ES-I3 (cell line): Measurements from ENCODE around the gene RAB11FIP4.

Source experiments
- H3K36me3 ChIP-seq: 2 replicates; pipeline ENCODE4 v1.6.1; 2013; ENCODE audit warnings: mild to moderate bottlenecking, low read length, control low read depth, moderate library complexity; ENCODE audit not compliant: insufficient read depth
- H3K4me1 ChIP-seq: 2 replicates; pipeline ENCODE4 v1.6.1; 2013; ENCODE audit warnings: mild to moderate bottlenecking, control low read depth, low read length; ENCODE audit not compliant: insufficient read depth
- H3K9ac ChIP-seq: 2 replicates; pipeline ENCODE4 v1.6.1; 2013; ENCODE audit warnings: low read depth, mild to moderate bottlenecking, low read length, moderate library complexity
- H3K9me3 ChIP-seq: 2 replicates; pipeline ENCODE4 v1.6.1; 2013; ENCODE audit warnings: mild to moderate bottlenecking, low read length, moderate library complexity; ENCODE audit not compliant: control insufficient read depth, insufficient read depth

Gene RAB11FIP4

DNA sequence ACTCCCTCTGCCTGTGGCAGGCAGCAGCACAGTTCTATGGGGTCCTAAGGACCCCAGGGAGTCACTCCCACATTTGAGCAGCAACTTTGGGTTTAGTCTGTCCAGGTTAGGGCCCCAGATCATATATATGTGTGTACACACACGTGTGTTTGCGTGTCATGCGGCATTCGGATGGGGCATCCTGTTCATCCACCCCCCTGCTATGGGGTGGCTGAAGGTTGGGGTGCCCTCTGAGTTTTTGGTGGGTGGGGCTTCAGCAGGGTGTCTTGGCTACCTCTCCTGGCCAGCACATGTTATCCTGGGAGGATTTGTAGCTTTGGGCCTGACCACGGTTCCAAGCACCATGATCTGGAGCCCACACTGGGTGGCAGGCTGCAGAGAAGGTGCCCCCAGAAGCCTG is 100.7 kb downstream of the RAB11FIP4 start:
- H3K36me3 ChIP-seq: no peaks in the 10 kb centered on the region
- peaks cover 32% of the 10 kb centered on the region for H3K4me1 ChIP-seq
- no peak overlapping the region for H3K9ac ChIP-seq
- no peaks in the 10 kb centered on the region for H3K9me3 ChIP-seq

DNA sequence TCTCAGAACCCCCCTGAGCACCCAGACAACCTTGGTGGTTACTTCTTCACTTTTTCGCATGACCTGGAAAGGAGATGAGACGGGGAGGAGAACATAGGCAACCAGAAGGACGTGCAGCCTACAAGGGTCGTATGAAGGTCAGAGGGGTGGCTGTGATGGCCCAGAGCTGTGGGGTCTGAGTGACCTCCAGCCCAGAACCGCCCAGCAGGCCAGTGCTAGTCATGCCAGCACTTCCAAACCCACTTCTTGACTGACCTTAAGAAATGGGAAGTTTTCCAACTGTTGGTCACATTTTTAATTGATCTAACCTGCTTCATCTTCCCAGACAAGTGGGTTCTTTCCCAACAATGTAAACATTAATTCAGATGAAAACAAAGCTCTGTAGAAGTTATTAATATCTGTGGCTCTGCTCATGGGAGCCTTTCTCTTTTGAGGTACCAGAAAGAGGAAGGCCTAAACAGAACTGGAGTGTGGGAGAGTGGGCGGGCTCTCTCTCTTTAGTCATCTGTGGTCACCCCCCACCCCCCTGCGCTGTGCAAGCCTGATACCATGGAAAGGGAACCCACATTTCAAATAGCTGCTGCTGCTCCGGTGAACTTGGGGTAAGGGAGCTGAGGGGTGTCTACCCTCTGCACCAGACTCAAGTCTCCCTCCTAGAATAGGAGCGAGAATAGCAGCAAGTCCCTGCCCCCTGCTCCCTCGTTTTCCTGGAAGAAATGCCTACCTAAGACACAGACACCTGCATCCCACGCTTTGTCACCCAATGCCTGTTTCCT is 101.6 kb downstream of the RAB11FIP4 start:
- Histone ChIP-seq H3K36me3 (no peaks in the 10 kb centered on the region), H3K4me1 (peaks cover 35% of the 10 kb centered on the region), H3K9ac (no peak overlapping the region), H3K9me3 (no peaks in the 10 kb centered on the region)

DNA sequence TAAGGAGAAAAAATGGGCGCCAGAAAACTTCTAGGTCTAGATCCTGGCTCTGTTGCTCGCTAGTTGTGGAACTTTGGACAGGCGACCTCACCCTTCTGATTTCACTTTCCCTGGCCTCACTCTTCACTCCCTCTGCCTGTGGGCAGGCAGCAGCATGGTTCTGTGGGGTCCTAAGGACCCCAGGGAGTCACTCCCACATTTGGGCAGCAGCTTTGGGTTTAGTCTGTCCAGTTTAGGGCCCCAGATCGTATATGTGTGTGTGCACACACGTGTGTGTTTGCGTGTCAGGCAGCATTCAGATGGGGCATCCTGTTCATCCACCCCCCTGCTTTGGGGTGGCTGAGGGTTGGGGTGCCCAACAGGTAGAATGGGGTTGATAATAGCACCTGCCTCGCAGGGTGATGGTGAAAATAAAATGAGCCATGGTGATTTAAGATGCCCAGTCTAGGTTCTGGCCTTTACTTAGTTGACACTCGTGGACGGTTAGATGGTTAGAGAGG is 102.2 kb downstream of the RAB11FIP4 start:
- Histone ChIP-seq H3K4me1 (peaks cover 39% of the 10 kb centered on the region), H3K9ac (no peak overlapping the region)

DNA sequence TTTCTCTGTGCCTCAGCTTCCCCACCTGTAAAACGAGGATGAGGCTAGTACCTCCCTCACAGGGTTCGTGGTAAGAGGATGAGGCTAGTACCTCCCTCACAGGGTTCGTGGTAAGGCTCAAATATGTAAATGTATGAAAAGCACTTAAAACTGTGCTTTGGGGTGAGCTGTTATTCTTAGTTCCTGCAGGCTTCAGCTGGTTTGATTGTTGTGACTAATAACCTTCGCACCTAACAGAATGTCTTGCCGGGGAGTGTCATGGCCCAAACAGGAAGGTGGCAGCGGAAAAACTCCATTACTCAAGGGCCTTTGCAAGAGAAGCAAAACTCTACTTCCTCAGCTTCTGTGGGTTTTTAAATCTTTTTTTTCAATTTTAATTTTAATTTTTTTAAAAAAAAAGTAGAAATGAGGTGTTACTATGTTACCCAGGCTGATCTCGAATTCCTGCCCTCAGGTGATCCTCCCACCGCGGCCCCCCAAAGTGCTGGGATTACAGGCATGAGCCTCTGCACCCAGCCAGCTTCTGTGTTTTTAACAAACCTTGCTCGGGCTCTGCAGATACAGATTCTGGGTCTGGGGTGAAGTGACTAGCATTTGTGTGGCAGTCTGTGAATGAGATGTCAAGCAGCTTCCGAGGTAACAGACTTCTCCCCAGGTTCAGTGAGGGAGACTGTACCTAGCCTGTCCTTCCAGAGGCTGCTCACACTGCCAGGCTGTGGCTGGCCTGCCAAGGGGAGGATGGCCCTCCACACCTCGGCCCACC is 103.0 kb downstream of the RAB11FIP4 start:
- Histone ChIP-seq H3K9me3 (no peaks in the 10 kb centered on the region), H3K4me1 (peaks cover 44% of the 10 kb centered on the region), H3K9ac (no peak overlapping the region), H3K36me3 (no peaks in the 10 kb centered on the region)

More for the DNA sequence above, 102.2 kb downstream of the RAB11FIP4 start:
- Histone ChIP-seq H3K36me3 (no peaks in the 10 kb centered on the region), H3K9me3 (no peaks in the 10 kb centered on the region)

DNA sequence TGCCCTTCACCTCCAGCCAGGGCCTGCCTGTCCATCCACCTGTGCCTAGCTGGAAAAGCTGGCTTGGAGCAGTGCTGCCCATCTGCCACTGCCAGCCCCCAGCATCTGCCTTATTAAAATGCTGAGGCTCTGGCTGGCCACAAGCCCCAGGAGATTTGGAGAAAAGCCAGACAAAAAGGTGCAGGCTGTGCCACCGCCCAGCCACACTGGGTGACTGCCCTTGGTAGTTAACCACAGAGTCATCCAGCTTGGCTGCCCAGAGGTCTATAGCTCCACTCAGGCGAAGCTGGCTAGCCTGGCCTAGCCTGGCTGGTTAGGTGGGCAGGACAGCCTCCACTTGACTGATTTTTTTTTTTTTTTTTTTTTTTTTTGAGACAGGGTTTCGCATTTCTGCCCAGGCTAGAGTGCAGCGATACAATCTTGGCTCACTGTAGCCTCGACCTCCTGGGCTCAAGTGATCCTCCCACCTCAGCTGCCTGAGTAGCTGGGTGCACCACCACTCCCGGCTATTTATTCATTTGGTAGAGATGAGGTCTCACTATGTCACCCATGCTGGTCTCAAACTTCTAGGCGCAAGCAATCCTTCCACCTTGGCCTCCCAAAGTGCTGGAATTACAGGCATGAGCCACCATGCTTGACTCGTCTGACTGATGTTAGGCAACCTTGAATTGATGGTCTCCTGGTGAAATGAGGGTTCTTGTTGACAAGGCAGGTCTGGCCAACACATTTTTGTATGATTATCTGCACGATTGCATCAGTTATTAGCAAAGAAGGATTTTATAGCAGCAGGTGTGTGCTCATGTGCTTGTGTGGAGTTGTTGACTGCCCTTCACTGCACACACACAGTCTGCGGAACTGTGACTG is 103.8 kb downstream of the RAB11FIP4 start:
- H3K36me3 ChIP-seq: no peaks in the 10 kb centered on the region
- no peaks in the 10 kb centered on the region for H3K9me3 ChIP-seq
- H3K9ac ChIP-seq: no peak overlapping the region
- H3K4me1 ChIP-seq: peaks cover 48% of the 10 kb centered on the region

DNA sequence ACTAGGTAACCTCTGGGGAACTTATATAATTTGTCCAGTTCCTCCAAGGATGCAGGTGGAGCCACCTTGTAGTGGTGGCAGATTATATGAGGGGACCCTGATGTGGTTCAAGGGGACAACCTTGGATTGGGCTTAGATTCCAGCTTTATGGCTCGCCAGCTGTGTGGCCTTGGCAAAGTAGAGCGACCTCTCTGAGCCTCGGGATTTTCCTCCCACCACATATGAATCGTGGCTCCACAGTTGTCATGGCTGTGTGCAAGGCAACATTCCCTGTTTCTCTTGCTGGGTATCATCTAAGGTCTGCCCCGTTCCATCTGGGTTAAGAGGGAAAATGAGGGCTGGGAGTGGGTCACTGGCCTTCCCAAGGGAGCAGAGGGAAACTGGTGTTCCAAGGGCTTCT is 104.6 kb downstream of the RAB11FIP4 start:
- peaks cover 44% of the 10 kb centered on the region for H3K4me1 ChIP-seq
- no peaks in the 10 kb centered on the region for H3K36me3 ChIP-seq
- no peaks in the 10 kb centered on the region for H3K9me3 ChIP-seq
- no peak overlapping the region for H3K9ac ChIP-seq

DNA sequence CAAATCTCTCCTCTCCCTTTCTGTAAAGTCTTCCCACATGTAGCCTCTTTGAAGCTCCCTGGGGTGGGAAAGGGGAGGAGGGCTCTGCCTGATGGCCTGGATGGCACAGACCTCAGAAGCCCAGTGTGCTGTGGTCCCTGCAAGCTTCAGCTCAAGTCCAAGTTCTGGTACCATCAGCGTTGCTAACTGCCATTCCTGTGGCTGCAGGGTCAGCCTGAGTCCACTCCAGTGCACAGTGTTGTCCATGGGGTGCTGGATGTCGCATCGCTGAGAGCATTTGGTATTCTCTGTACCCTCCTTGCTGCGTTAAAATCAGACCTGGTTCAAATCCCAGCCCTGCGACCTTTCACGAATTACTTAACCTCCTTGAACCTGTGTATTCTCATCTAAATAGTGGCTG is 105.1 kb downstream of the RAB11FIP4 start:
- H3K9ac ChIP-seq: no peak overlapping the region
- H3K4me1 ChIP-seq: peaks cover 44% of the 10 kb centered on the region
- no peaks in the 10 kb centered on the region for H3K36me3 ChIP-seq
- H3K9me3 ChIP-seq: no peaks in the 10 kb centered on the region

DNA sequence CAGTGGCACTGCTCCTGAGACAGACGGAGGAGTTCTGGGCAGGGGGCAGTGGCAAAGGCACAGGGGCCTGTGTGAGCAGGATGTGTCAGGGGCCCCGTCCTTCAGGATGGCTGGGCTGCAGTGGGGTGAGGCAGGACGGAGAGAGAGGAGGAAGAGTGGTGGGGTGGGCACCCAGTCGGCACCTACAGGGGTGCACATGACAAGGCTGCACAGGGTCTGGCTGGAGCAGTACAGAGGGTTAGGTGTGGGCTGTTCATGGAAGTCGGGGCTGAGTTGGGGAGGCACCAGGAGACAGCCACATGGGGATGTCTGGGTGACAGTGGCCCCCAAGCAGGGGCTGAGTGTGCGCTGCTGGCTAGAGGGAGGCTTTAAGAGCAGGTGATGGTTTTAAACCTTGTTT is 106.0 kb downstream of the RAB11FIP4 start:
- Histone ChIP-seq H3K9ac (no peak overlapping the region), H3K4me1 (peaks cover 44% of the 10 kb centered on the region), H3K36me3 (no peaks in the 10 kb centered on the region), H3K9me3 (no peaks in the 10 kb centered on the region)

DNA sequence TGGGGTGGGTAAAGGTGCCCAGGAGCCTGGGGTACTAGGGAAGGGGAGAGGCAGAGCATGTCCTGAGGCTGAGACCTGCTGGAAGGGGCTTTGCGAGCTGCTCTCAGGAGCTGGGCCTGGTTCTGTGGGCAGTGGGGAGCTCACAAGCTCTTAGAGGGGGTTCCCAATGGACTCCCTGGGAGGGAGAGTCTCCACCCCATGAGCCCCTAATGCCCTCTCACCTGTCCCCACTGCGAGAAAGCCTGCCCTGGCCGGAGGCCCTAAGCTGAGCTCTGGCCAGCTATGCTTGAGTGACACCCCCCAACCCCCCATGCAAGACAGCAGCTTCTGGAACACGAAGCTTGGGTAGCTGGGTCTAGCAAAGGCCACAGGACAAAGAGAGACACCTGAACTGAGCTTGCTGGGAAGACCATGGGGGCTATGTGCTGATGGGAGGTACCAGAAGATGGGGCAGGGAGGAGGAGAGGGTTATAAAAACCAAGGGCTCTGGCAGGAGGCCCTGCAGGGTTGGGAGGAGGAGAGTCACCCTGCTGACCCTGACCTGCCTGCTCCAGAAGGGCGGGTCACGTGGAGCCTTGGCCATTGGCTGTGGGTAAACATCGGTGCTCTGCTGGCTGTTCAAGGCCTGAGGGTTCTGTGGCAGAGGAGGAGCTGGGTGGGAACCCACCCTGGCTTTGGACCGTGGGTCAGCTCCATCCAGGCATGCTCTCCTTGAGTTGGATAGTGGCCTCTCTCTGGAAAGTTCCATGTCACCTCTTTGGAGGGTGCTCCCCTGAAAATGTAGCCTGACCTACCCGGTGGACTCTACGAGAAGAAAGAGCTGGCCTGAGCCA is 106.7 kb downstream of the RAB11FIP4 start:
- H3K4me1 ChIP-seq: peaks cover 44% of the 10 kb centered on the region

DNA sequence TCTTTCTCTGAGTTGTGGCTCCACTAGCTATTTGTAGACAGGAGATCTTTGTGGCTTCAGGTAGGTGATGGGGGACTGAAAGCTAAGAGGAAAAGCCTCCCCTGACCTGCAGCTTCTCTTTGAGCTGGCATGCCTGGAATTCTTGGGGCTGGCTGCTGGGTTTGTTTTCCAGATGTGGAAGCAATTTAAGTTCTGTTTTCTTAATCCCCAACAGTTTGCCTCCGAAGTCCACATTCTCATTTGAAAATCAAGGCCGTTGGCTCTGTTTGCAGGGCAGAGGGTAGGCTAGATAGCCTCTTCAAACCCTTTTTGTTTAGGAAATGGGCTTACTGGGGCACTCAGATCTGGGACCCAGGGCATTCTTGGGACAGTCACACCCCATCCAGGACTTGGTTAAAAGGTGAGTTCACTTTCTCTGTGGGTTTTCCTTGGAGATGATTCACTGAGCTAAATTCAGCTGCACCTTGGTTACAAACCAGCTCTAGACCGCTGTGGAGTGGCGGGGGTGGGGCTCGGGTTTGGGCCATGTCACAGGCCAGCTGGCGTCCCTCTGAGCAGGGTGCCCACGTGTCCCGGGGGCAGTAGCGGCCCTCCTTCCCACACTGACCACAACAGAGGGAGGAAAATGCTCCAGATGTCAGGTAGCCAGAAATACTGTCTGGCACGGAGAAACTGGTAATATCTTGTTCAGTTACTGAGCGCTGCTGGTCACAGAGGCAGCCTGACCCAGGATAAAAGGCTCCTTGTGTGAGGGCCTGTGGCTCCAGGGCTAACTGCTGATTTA is 108.5 kb downstream of the RAB11FIP4 start:
- no peaks in the 10 kb centered on the region for H3K9me3 ChIP-seq
- H3K4me1 ChIP-seq: peaks cover 30% of the 10 kb centered on the region
- H3K36me3 ChIP-seq: no peaks in the 10 kb centered on the region
- H3K9ac ChIP-seq: no peak overlapping the region

More for the DNA sequence above, 106.7 kb downstream of the RAB11FIP4 start:
- H3K9ac ChIP-seq: no peak overlapping the region
- no peaks in the 10 kb centered on the region for H3K36me3 ChIP-seq
- H3K9me3 ChIP-seq: no peaks in the 10 kb centered on the region

DNA sequence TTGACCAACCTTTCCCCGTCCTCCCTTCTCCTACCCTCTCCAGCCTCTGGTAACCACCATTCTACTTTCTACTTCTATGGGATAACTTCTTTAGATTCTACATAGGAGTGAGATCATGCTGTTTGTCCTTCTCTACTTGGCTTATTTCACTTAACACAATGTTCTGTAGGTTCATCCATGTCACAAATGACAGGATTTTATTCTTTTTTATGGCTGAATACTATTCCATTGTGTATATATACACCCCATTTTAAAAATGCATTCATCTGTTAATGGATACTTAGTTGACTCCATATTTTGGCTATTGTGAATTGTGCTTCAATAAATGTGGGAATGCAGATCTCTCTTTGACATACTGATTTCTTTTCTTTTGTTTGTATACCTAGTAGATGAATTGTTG is 115.0 kb downstream of the RAB11FIP4 start:
- Histone ChIP-seq H3K36me3 (no peaks in the 10 kb centered on the region), H3K9ac (no peak overlapping the region), H3K4me1 (no peaks in the 10 kb centered on the region; the same call in 1 of the 2 replicates), H3K9me3 (no peaks in the 10 kb centered on the region)

DNA sequence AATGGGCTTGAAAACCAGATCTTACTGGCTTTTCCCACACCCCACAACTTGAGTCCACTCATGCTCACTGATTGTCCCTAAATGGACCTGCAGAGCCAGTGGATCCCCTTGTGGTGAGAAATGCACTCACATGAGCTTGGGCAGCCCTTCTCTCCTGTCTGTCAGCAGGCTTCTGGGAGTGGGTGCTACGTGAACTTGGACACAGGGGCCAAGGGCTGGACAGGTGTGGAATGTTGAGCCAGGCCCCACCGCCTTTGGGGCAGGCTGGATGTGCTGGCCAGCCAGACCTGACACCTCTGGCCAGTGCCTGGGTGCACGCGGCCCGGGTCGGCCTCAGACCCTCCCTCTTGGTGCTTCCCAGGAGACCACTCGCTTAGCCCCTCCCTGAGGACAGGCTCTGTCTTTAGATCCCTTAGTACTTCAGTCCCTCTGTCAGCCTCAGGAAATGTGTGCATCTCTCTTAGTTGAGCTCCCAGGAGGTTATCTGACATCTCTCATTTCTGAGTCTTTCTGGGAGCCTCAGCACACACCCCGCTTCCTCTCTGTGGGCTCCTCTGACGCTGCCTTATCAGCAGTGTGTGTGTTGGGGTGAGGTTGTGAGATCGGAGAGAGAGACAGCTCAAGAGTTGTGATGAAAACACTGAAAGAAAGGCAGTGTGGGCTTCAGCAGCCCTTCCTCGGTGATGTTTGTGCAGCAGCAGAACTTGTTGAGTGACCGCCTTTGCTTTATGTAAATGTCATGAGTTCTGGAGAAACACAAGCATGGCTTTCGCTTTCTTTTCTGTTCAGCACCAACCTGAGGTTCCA is 117.0 kb downstream of the RAB11FIP4 start:
- H3K4me1 ChIP-seq: no peaks in the 10 kb centered on the region; the same call in 1 of the 2 replicates
- no peaks in the 10 kb centered on the region for H3K36me3 ChIP-seq
- no peak overlapping the region for H3K9ac ChIP-seq
- H3K9me3 ChIP-seq: no peaks in the 10 kb centered on the region
